ENCODE results near the gene MEF2C.

Gene MEF2C

GRCh38 chr5:88872971-88873370, 10.0 kb downstream of the MEF2C start:
- Histone ChIP-seq H4K20me1 (ENCODE audit: insufficient read depth) (no peaks in the 10 kb centered on the region), H3K4me3 (IDR thresholded peaks at IDR 0.05; ENCODE audit: insufficient read depth, low read depth, low read length) (no peak overlapping the region), H3K36me3 (ENCODE audit: insufficient read depth) (no peaks in the 10 kb centered on the region)

GRCh38 chr5:88870285-88870684, 12.7 kb downstream of the MEF2C start:
- Histone ChIP-seq H4K20me1 (ENCODE audit: insufficient read depth) (no peaks in the 10 kb centered on the region), H3K9ac (no peak overlapping the region)
- TF ChIP-seq CTCF (conservative IDR thresholded peaks at IDR 0.05; ENCODE audit: low read depth, low read length) = no peak

More at GRCh38 chr5:88872971-88873370, 10.0 kb downstream of the MEF2C start:
- Histone ChIP-seq H3K27me3 (ENCODE audit: insufficient read depth, low read depth) (no peaks in the 10 kb centered on the region), H2AFZ (ENCODE audit: low read depth) (no peak overlapping the region), H3K27ac (no peak overlapping the region), H3K9ac (no peak overlapping the region), H3K79me2 (ENCODE audit: insufficient read depth, low read depth) (no peaks in the 10 kb centered on the region), H3K4me1 (ENCODE audit: low read depth, poor library complexity, severe bottlenecking) (no peaks in the 10 kb centered on the region), H3K4me2 (no peak overlapping the region)
- TF ChIP-seq CTCF (conservative IDR thresholded peaks at IDR 0.05; ENCODE audit: low read depth, low read length) = no peak

GRCh38 chr5:88868468-88869068, 14.4 kb downstream of the MEF2C start:
- no peak for TF ChIP-seq CTCF (conservative IDR thresholded peaks at IDR 0.05; ENCODE audit: low read depth, low read length)
- Histone ChIP-seq H3K27ac (no peak overlapping the region), H4K20me1 (ENCODE audit: insufficient read depth) (no peaks in the 10 kb centered on the region), H3K4me3 (IDR thresholded peaks at IDR 0.05; ENCODE audit: insufficient read depth, low read depth, low read length) (no peak overlapping the region), H2AFZ (ENCODE audit: low read depth) (no peak overlapping the region), H3K4me1 (ENCODE audit: low read depth, poor library complexity, severe bottlenecking) (no peaks in the 10 kb centered on the region), H3K4me2 (no peak overlapping the region), H3K79me2 (ENCODE audit: insufficient read depth, low read depth) (no peaks in the 10 kb centered on the region), H3K27me3 (ENCODE audit: insufficient read depth, low read depth) (no peaks in the 10 kb centered on the region), H3K9ac (no peak overlapping the region), H3K36me3 (ENCODE audit: insufficient read depth) (no peaks in the 10 kb centered on the region)

More at GRCh38 chr5:88870285-88870684, 12.7 kb downstream of the MEF2C start:
- Histone ChIP-seq H3K36me3 (ENCODE audit: insufficient read depth) (no peaks in the 10 kb centered on the region), H3K79me2 (ENCODE audit: insufficient read depth, low read depth) (no peaks in the 10 kb centered on the region), H3K4me2 (no peak overlapping the region), H3K4me3 (IDR thresholded peaks at IDR 0.05; ENCODE audit: insufficient read depth, low read depth, low read length) (no peak overlapping the region), H3K27ac (no peak overlapping the region), H2AFZ (ENCODE audit: low read depth) (no peak overlapping the region), H3K27me3 (ENCODE audit: insufficient read depth, low read depth) (no peaks in the 10 kb centered on the region), H3K4me1 (ENCODE audit: low read depth, poor library complexity, severe bottlenecking) (no peaks in the 10 kb centered on the region)

GRCh38 chr5:88867638-88868037, 15.3 kb downstream of the MEF2C start:
- no peak overlapping the region for H3K9ac ChIP-seq
- no peaks in the 10 kb centered on the region for H3K27me3 ChIP-seq (ENCODE audit: insufficient read depth, low read depth)
- TF ChIP-seq CTCF (conservative IDR thresholded peaks at IDR 0.05; ENCODE audit: low read depth, low read length) = no peak
- H2AFZ ChIP-seq (ENCODE audit: low read depth) = no peak overlapping the region
- H3K36me3 ChIP-seq (ENCODE audit: insufficient read depth) = no peaks in the 10 kb centered on the region
- H3K27ac ChIP-seq = no peak overlapping the region
- H3K4me1 ChIP-seq (ENCODE audit: low read depth, poor library complexity, severe bottlenecking) = no peaks in the 10 kb centered on the region
- no peaks in the 10 kb centered on the region for H4K20me1 ChIP-seq (ENCODE audit: insufficient read depth)
- no peak overlapping the region for H3K4me3 ChIP-seq (IDR thresholded peaks at IDR 0.05; ENCODE audit: insufficient read depth, low read depth, low read length)
- H3K4me2 ChIP-seq = no peak overlapping the region
- H3K79me2 ChIP-seq (ENCODE audit: insufficient read depth, low read depth) = no peaks in the 10 kb centered on the region

Data from KMS-11 (cell line).